Hepatocyte (in vitro differentiated cells): ENCODE results near the gene RPS6KA2.

ENCODE experiments used
- EZH2 ChIP-seq: fragments of 200-600 bp; sonication (generic); IDR thresholded peaks from 2 replicates; pipeline ENCODE4 v1.6.1; 2016; ENCODE audit warnings: antibody characterized with exemption, mild to moderate bottlenecking, borderline replicate concordance
- EZH2phosphoT487 ChIP-seq: fragments of 200-600 bp; sonication (generic); IDR thresholded peaks from one replicate; pipeline ENCODE4 v1.6.1; 2018; ENCODE audit warnings: antibody characterized with exemption, mild to moderate bottlenecking, low read depth, moderate library complexity; ENCODE audit not compliant: unreplicated experiment, severe bottlenecking
- TF ChIP-seq, protein P1 (sequence below): fragments of 200-600 bp; sonication (generic); IDR thresholded peaks from 2 replicates; pipeline ENCODE4 v1.5.1; 2016; ENCODE audit warnings: antibody characterized with exemption, mild to moderate bottlenecking; ENCODE audit not compliant: poor library complexity

DNA sequence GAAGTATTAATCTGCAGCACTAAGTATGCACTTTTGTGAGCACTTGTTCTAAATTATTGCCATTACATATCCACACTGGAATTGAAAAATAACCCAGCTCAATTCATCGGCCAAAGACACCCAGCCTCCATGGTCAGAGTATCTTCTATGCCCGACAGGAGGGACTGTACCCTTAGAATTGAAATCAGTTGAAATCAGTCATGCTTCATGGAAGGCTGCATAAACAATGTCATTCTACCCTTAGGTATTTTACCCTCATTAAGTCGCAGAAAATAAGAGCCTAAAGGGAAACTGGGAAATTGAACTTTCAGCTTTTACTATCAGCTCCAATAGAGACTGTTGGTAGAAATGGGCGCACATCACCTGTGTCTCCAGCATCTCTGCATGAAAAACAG, 37.7 kb downstream of the RPS6KA2 start:
- TF ChIP-seq, protein P1, sequence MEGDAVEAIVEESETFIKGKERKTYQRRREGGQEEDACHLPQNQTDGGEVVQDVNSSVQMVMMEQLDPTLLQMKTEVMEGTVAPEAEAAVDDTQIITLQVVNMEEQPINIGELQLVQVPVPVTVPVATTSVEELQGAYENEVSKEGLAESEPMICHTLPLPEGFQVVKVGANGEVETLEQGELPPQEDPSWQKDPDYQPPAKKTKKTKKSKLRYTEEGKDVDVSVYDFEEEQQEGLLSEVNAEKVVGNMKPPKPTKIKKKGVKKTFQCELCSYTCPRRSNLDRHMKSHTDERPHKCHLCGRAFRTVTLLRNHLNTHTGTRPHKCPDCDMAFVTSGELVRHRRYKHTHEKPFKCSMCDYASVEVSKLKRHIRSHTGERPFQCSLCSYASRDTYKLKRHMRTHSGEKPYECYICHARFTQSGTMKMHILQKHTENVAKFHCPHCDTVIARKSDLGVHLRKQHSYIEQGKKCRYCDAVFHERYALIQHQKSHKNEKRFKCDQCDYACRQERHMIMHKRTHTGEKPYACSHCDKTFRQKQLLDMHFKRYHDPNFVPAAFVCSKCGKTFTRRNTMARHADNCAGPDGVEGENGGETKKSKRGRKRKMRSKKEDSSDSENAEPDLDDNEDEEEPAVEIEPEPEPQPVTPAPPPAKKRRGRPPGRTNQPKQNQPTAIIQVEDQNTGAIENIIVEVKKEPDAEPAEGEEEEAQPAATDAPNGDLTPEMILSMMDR = no peak
- TF ChIP-seq EZH2phosphoT487 = no peak
- TF ChIP-seq EZH2 = no peak
